Activated CD8-positive, alpha-beta memory T cell treated with anti-CD3 and anti-CD28 coated beads, Interleukin-2, amount 10 ng/mL, durations not matched to agents 7 days and 5 days (primary cell): ENCODE measurements around the gene EIF2AK2. TPM values are rescaled to one million over a fixed set of nuclear protein-coding genes. Genes with fewer than 3 reads are reported as not detected.
A peak's percentile ranks its signal among the peaks of the same experiment; 100 is the strongest.

Source experiments
- ATAC-seq: fragments of 150-1000 bp; cut with Tn5 transposase; one replicate; pipeline ENCODE4 v1.10.0; 2021; ENCODE audit warnings: moderate library complexity
- CTCF ChIA-PET: fragments of 350-600 bp; sonication (Branson Sonifier 250); formaldehyde crosslinking; loops from one replicate; lab custom pipeline; 2021; ENCODE audit warnings: antibody characterized with exemption; lab: Charles Lee
- DNase-seq: peaks from one replicate; pipeline ENCODE4 v3.0.0-alpha.2; 2020
- H3K27ac Mint-ChIP-seq: one replicate; pipeline ENCODE4 v1.8.0; 2021; ENCODE audit warnings: mild to moderate bottlenecking, mixed read lengths
- H3K27me3 Mint-ChIP-seq: one replicate; pipeline ENCODE4 v1.8.0; 2021; ENCODE audit warnings: mixed read lengths
- H3K36me3 Mint-ChIP-seq: one replicate; pipeline ENCODE4 v1.8.0; 2021; ENCODE audit warnings: mild to moderate bottlenecking, mixed read lengths
- H3K4me1 Mint-ChIP-seq: one replicate; pipeline ENCODE4 v1.8.0; 2021; ENCODE audit warnings: mixed read lengths
- H3K4me3 Mint-ChIP-seq: one replicate; pipeline ENCODE4 v1.8.0; 2021; ENCODE audit warnings: mild to moderate bottlenecking, moderate library complexity, mixed read lengths
- H3K9me3 Mint-ChIP-seq: one replicate; pipeline ENCODE4 v1.8.0; 2022; ENCODE audit warnings: low read depth, mixed read lengths
- total RNA-seq, 2 experiments: library from RNA; stranded (reverse); gene quantifications; one replicate each; pipeline ENCODE4 v1.2.3, GENCODE V29; 2021

EIF2AK2 gene
- total RNA-seq, 2 experiments from 2014 or later, result 115 to 175 TPM

- H3K4me3 Mint-ChIP-seq, result peak overlapping the region; percentile 98
- H3K9me3 Mint-ChIP-seq, result no peaks in the 10 kb centered on the region
- DNase-seq (peak; percentile 61), ATAC-seq (peak; percentile 26)
- CTCF ChIA-PET, result interaction anchor here (0.6 to 1.4 kb wide), 5 partner anchors 40 to 82 kb away, joined by 3 to 4 read pairs (median 3); partner anchors contain the start of gene CEBPZOS
- H3K27me3 Mint-ChIP-seq, result no peaks in the 10 kb centered on the region
- peak overlapping the region; percentile 98 for H3K27ac Mint-ChIP-seq
- H3K4me1 Mint-ChIP-seq, result peaks cover 51% of the 10 kb centered on the region
- H3K36me3 Mint-ChIP-seq, result peaks cover 48% of the 10 kb centered on the region
These were observed 516 bp downstream of the EIF2AK2 start for GRCh38 chr2:37156071-37156856.

- DNase-seq (no peak), ATAC-seq (no peak)
- Mint-ChIP-seq H3K4me1 (peaks cover 63% of the 10 kb centered on the region), H3K27me3 (no peaks in the 10 kb centered on the region), H3K27ac (peak overlapping the region; percentile 98), H3K4me3 (peak overlapping the region; percentile 98), H3K36me3 (peaks cover 57% of the 10 kb centered on the region), H3K9me3 (no peaks in the 10 kb centered on the region)
- CTCF ChIA-PET, result interaction anchor here (1.4 kb wide), 1 partner anchor 44 kb away, joined by 4 read pairs; no protein-coding TSS in a partner anchor
These were observed 2.0 kb downstream of the EIF2AK2 start for GRCh38 chr2:37154785-37155184.

GRCh38 chr2:37153224-37153623 lies 3.6 kb downstream of the EIF2AK2 start:
- Mint-ChIP-seq H3K27ac (peak overlapping the region; percentile 25), H3K9me3 (no peaks in the 10 kb centered on the region), H3K4me3 (no peak overlapping the region), H3K27me3 (no peaks in the 10 kb centered on the region), H3K4me1 (peaks cover 72% of the 10 kb centered on the region), H3K36me3 (peaks cover 69% of the 10 kb centered on the region)
- DNase-seq (no peak), ATAC-seq (no peak)
- CTCF ChIA-PET, result no interaction called here

- H3K4me3 Mint-ChIP-seq, result peak overlapping the region; percentile 24
- H3K9me3 Mint-ChIP-seq, result no peaks in the 10 kb centered on the region
- peaks cover 72% of the 10 kb centered on the region for H3K36me3 Mint-ChIP-seq
- CTCF ChIA-PET, result no interaction called here
- DNase-seq (no peak), ATAC-seq (peak; percentile 59)
- H3K4me1 Mint-ChIP-seq, result peaks cover 60% of the 10 kb centered on the region
- H3K27ac Mint-ChIP-seq, result peak overlapping the region; percentile 62
- no peaks in the 10 kb centered on the region for H3K27me3 Mint-ChIP-seq
These were observed 7.0 kb downstream of the EIF2AK2 start for GRCh38 chr2:37149626-37150322.

GRCh38 chr2:37148325-37148724 lies 8.5 kb downstream of the EIF2AK2 start:
- CTCF ChIA-PET, result no interaction called here
- H3K4me3 Mint-ChIP-seq, result no peak overlapping the region
- H3K27ac Mint-ChIP-seq, result no peak overlapping the region
- peaks cover 49% of the 10 kb centered on the region for H3K4me1 Mint-ChIP-seq
- H3K9me3 Mint-ChIP-seq, result no peaks in the 10 kb centered on the region
- ATAC-seq, result no peak
- H3K27me3 Mint-ChIP-seq, result no peaks in the 10 kb centered on the region
- DNase-seq, result no peak
- peaks cover 68% of the 10 kb centered on the region for H3K36me3 Mint-ChIP-seq

GRCh38 chr2:37146062-37146461 lies 10.7 kb downstream of the EIF2AK2 start:
- ATAC-seq (no peak), DNase-seq (no peak)
- Mint-ChIP-seq H3K4me3 (no peak overlapping the region), H3K27me3 (no peaks in the 10 kb centered on the region), H3K9me3 (no peaks in the 10 kb centered on the region), H3K36me3 (peaks cover 65% of the 10 kb centered on the region), H3K4me1 (peaks cover 33% of the 10 kb centered on the region), H3K27ac (no peak overlapping the region)
- CTCF ChIA-PET, result no interaction called here

- no peak overlapping the region for H3K4me3 Mint-ChIP-seq
- DNase-seq (no peak), ATAC-seq (no peak)
- no peak overlapping the region for H3K27ac Mint-ChIP-seq
- CTCF ChIA-PET, result no interaction called here
- peaks cover 14% of the 10 kb centered on the region for H3K4me1 Mint-ChIP-seq
- peaks cover 69% of the 10 kb centered on the region for H3K36me3 Mint-ChIP-seq
- no peaks in the 10 kb centered on the region for H3K27me3 Mint-ChIP-seq
- H3K9me3 Mint-ChIP-seq, result no peaks in the 10 kb centered on the region
These were observed 12.8 kb downstream of the EIF2AK2 start for GRCh38 chr2:37143974-37144373.

- CTCF ChIA-PET, result no interaction called here
- H3K36me3 Mint-ChIP-seq, result peaks cover 65% of the 10 kb centered on the region
These were observed 14.2 kb downstream of the EIF2AK2 start for GRCh38 chr2:37142546-37142945.

GRCh38 chr2:37132914-37133313 lies 23.9 kb downstream of the EIF2AK2 start:
- H3K4me3 Mint-ChIP-seq, result no peak overlapping the region

More at GRCh38 chr2:37142546-37142945, 14.2 kb downstream of the EIF2AK2 start:
- no peak overlapping the region for H3K4me3 Mint-ChIP-seq
- no peaks in the 10 kb centered on the region for H3K9me3 Mint-ChIP-seq
- H3K4me1 Mint-ChIP-seq, result peaks cover 7% of the 10 kb centered on the region
- no peak for DNase-seq
- no peaks in the 10 kb centered on the region for H3K27me3 Mint-ChIP-seq
- H3K27ac Mint-ChIP-seq, result no peak overlapping the region
- no peak for ATAC-seq

GRCh38 chr2:37125416-37125815 lies 31.4 kb downstream of the EIF2AK2 start:
- Mint-ChIP-seq H3K4me3 (no peak overlapping the region), H3K4me1 (peaks cover 2% of the 10 kb centered on the region), H3K36me3 (peaks cover 67% of the 10 kb centered on the region), H3K27me3 (no peaks in the 10 kb centered on the region), H3K9me3 (no peaks in the 10 kb centered on the region), H3K27ac (no peak overlapping the region)
- ATAC-seq (no peak), DNase-seq (no peak)
- CTCF ChIA-PET, result no interaction called here

More at GRCh38 chr2:37132914-37133313, 23.9 kb downstream of the EIF2AK2 start:
- H3K27ac Mint-ChIP-seq, result no peak overlapping the region
- CTCF ChIA-PET, result no interaction called here
- DNase-seq (no peak), ATAC-seq (no peak)
- H3K9me3 Mint-ChIP-seq, result no peaks in the 10 kb centered on the region
- no peaks in the 10 kb centered on the region for H3K27me3 Mint-ChIP-seq
- peaks cover 59% of the 10 kb centered on the region for H3K36me3 Mint-ChIP-seq
- H3K4me1 Mint-ChIP-seq, result no peaks in the 10 kb centered on the region

GRCh38 chr2:37119157-37119556 lies 37.6 kb downstream of the EIF2AK2 start:
- Mint-ChIP-seq H3K27me3 (no peaks in the 10 kb centered on the region), H3K36me3 (peaks cover 54% of the 10 kb centered on the region), H3K27ac (no peak overlapping the region), H3K4me3 (no peak overlapping the region), H3K9me3 (no peaks in the 10 kb centered on the region), H3K4me1 (peaks cover 7% of the 10 kb centered on the region)
- no peak for ATAC-seq
- CTCF ChIA-PET, result no interaction called here
- no peak for DNase-seq

GRCh38 chr2:37117566-37117965 lies 39.2 kb downstream of the EIF2AK2 start:
- no peaks in the 10 kb centered on the region for H3K9me3 Mint-ChIP-seq
- H3K27me3 Mint-ChIP-seq, result no peaks in the 10 kb centered on the region
- no peak overlapping the region for H3K4me3 Mint-ChIP-seq
- peaks cover 7% of the 10 kb centered on the region for H3K4me1 Mint-ChIP-seq
- H3K27ac Mint-ChIP-seq, result no peak overlapping the region
- no peak for ATAC-seq
- CTCF ChIA-PET, result no interaction called here
- peaks cover 55% of the 10 kb centered on the region for H3K36me3 Mint-ChIP-seq
- DNase-seq, result no peak

- Mint-ChIP-seq H3K36me3 (peaks cover 62% of the 10 kb centered on the region), H3K4me1 (peaks cover 9% of the 10 kb centered on the region), H3K27ac (no peak overlapping the region), H3K4me3 (no peak overlapping the region), H3K27me3 (no peaks in the 10 kb centered on the region), H3K9me3 (no peaks in the 10 kb centered on the region)
- ATAC-seq, result no peak
- CTCF ChIA-PET, result no interaction called here
- no peak for DNase-seq
These were observed 44.8 kb downstream of the EIF2AK2 start for GRCh38 chr2:37111958-37112357.
